IMR-90 (cell line): ENCODE results near the gene UGT1A4.

Experiments
- BHLHE40 ChIP-seq: fragments of 150-350 bp; IDR thresholded peaks from 2 replicates; pipeline ENCODE4 v1.6.1; 2016; ENCODE audit warnings: mild to moderate bottlenecking, low read depth, low read length
- CEBPB ChIP-seq: IDR thresholded peaks from 2 replicates; pipeline ENCODE4 v1.6.1; 2012; ENCODE audit warnings: low read depth, low read length, improper control_type of control experiment
- CHD1 ChIP-seq: IDR thresholded peaks from 2 replicates; pipeline ENCODE4 v1.6.1; 2012; ENCODE audit warnings: low read depth, low read length, improper control_type of control experiment
- CTCF ChIP-seq: conservative IDR thresholded peaks from 2 replicates; pipeline ENCODE4 v1.5.1; 2012; ENCODE audit warnings: mild to moderate bottlenecking, low read depth, low read length, improper control_type of control experiment
- FOS ChIP-seq: fragments of 150-350 bp; IDR thresholded peaks from 2 replicates; pipeline ENCODE4 v1.6.1; 2016; ENCODE audit warnings: low read depth, low read length
- MAFK ChIP-seq: IDR thresholded peaks from 2 replicates; pipeline ENCODE4 v1.6.1; 2012; ENCODE audit warnings: low read depth, low read length, improper control_type of control experiment
- MAZ ChIP-seq: IDR thresholded peaks from 2 replicates; pipeline ENCODE4 v1.6.1; 2012; ENCODE audit warnings: low read depth, mild to moderate bottlenecking, low read length, improper control_type of control experiment, moderate library complexity, borderline replicate concordance
- MXI1 ChIP-seq: IDR thresholded peaks from 2 replicates; pipeline ENCODE4 v1.6.1; 2012; ENCODE audit warnings: low read depth, mild to moderate bottlenecking, low read length, moderate library complexity, borderline replicate concordance
- POLR2A ChIP-seq: IDR thresholded peaks from 2 replicates; pipeline ENCODE4 v1.6.1; 2012; ENCODE audit warnings: mild to moderate bottlenecking, low read depth, low read length
- RAD21 ChIP-seq: IDR thresholded peaks from 2 replicates; pipeline ENCODE4 v1.6.1; 2012; ENCODE audit warnings: low read length, improper control_type of control experiment
- RCOR1 ChIP-seq: IDR thresholded peaks from 2 replicates; pipeline ENCODE4 v1.6.1; 2012; ENCODE audit warnings: mild to moderate bottlenecking, low read length, improper control_type of control experiment; ENCODE audit not compliant: insufficient replicate concordance
- RFX5 ChIP-seq: IDR thresholded peaks from 2 replicates; pipeline ENCODE4 v1.8.0; 2012; ENCODE audit warnings: low read depth, mild to moderate bottlenecking, low read length, moderate library complexity
- SMC3 ChIP-seq: fragments of 150-350 bp; IDR thresholded peaks from 2 replicates; pipeline ENCODE4 v1.6.1; 2016; ENCODE audit warnings: low read depth, mild to moderate bottlenecking, antibody characterized with exemption, low read length, moderate library complexity
- TF ChIP-seq, protein P1 (sequence below): fragments of 150-350 bp; IDR thresholded peaks from 2 replicates; pipeline ENCODE4 v1.6.1; 2017; ENCODE audit warnings: mild to moderate bottlenecking, antibody characterized with exemption, low read length, low read depth

- TF ChIP-seq MAZ = no peak
- TF ChIP-seq CTCF = no peak
- no peak for TF ChIP-seq POLR2A
- TF ChIP-seq SMC3 = no peak
- no peak for TF ChIP-seq RAD21
- no peak for TF ChIP-seq RFX5
- TF ChIP-seq CEBPB = no peak
- no peak for TF ChIP-seq MXI1
- TF ChIP-seq MAFK = no peak
- TF ChIP-seq, protein P1, sequence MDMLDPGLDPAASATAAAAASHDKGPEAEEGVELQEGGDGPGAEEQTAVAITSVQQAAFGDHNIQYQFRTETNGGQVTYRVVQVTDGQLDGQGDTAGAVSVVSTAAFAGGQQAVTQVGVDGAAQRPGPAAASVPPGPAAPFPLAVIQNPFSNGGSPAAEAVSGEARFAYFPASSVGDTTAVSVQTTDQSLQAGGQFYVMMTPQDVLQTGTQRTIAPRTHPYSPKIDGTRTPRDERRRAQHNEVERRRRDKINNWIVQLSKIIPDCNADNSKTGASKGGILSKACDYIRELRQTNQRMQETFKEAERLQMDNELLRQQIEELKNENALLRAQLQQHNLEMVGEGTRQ = no peak
- no peak for TF ChIP-seq FOS
- TF ChIP-seq RCOR1 = no peak
- no peak for TF ChIP-seq BHLHE40
- no peak for TF ChIP-seq CHD1
Measured at GRCh38 chr2:233807215-233807865, 88.8 kb downstream of the UGT1A4 start.
